ENCODE data around the gene TMEM170A. TPM values are rescaled to one million over a fixed set of nuclear protein-coding genes. Genes with fewer than 3 reads are reported as not detected.

TMEM170A gene
- total RNA-seq, 2 experiments from 2014 or later, result 25.7 to 29.4 TPM

DNA sequence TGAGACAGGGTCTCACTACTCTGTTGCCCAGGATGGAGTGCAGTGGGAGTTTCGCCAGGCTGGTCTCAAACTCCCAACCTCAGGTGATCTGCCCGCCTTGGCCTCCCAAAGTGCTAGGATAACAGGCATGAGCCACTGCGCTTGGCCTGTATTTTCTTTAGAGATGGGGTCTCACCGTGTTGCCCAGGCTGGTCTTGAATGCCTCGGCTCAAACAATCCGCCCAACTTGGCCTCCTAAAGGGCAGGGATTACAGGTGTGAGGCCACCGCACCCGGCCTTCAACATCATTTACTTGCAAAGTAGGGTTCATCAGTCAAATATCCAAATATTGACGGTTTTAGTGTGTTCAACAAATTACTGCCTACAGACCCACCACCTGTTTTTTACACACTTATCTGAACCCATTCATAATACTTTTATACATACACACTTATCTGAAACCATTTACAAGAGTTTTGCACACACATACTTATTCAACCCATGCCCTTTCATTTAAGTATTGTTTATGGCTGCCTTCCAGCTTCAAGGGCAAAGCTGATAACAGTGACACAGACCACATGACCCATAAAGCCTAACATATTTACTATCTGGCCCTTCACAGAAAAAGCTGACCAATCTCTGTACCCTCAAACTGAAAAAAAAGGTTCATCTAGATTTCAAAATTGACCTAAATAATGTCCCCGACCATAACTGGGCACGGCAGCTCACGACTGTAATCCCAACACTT, 11.9 kb downstream of the TMEM170A start:
- Histone ChIP-seq H3K4me3 (ENCODE audit: low read depth, low read length, poor library complexity, severe bottlenecking) (no peak overlapping the region), H3K9me3 (ENCODE audit: low read length) (no peaks in the 10 kb centered on the region), H2AFZ (ENCODE audit: low read length) (no peak overlapping the region), H3K4me1 (ENCODE audit: insufficient read depth, low read length, poor library complexity, severe bottlenecking) (no peaks in the 10 kb centered on the region), H3K9me2 (ENCODE audit: insufficient read depth, low read length) (no peaks in the 10 kb centered on the region), H3K27ac (ENCODE audit: low read depth, low read length, poor library complexity, severe bottlenecking) (no peak overlapping the region), H3K36me3 (ENCODE audit: insufficient read depth, low read length) (peaks cover 18% of the 10 kb centered on the region), H3K4me2 (ENCODE audit: low read length) (no peak overlapping the region), H4K20me1 (ENCODE audit: insufficient read depth, low read length) (no peaks in the 10 kb centered on the region), H3K79me2 (ENCODE audit: insufficient read depth, low read depth, low read length) (0 out of 2 replicates have a peak, but pooled peaks cover 8% of the 10 kb centered on the region)
- intact Hi-C loops (cut with micrococcal nuclease; ENCODE audit: unreplicated experiment), result no loop called here
- no peak for DNase-seq (ENCODE audit: low spot score)
- ChIA-PET POLR2A (no interaction called here), CTCF (ENCODE audit: unreplicated experiment) (no interaction called here)
- TF ChIP-seq CTCF (conservative IDR thresholded peaks at IDR 0.05; ENCODE audit: low read length), result no peak
- TF ChIP-seq EZH2phosphoT487 (IDR thresholded peaks at IDR 0.05; ENCODE audit: borderline replicate concordance, low read depth, low read length), result no peak
- no TSS peak for BruUV-seq (replicated peaks)

DNA sequence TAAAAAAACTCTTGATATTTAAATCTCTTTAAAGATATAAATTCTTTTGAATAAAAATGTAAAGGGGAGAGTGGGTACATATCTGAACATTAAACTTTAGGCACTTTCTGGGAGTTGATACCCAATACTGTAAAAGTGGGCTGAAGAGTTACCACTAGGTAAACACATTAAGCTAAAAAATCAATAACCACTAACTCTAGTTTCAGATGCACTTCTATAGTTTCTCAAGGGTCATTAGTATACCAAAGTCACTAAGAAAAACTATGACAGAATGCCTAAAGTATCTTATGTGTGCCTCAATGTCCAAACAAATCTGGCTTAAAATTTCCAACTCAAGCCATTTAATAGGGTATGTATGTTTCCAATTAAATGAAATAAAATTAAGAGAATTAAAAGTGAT, 18.1 kb downstream of the TMEM170A start:
- Histone ChIP-seq H3K27ac (ENCODE audit: low read depth, low read length, poor library complexity, severe bottlenecking) (no peak overlapping the region), H3K4me3 (ENCODE audit: low read depth, low read length, poor library complexity, severe bottlenecking) (no peak overlapping the region), H3K79me2 (ENCODE audit: insufficient read depth, low read depth, low read length) (no peaks in the 10 kb centered on the region), H3K4me2 (ENCODE audit: low read length) (no peak overlapping the region), H4K20me1 (ENCODE audit: insufficient read depth, low read length) (no peaks in the 10 kb centered on the region), H3K9me3 (ENCODE audit: low read length) (no peaks in the 10 kb centered on the region), H3K4me1 (ENCODE audit: insufficient read depth, low read length, poor library complexity, severe bottlenecking) (no peaks in the 10 kb centered on the region), H2AFZ (ENCODE audit: low read length) (no peak overlapping the region), H3K36me3 (ENCODE audit: insufficient read depth, low read length) (peaks cover 19% of the 10 kb centered on the region), H3K9me2 (ENCODE audit: insufficient read depth, low read length) (no peaks in the 10 kb centered on the region)
- CTCF ChIA-PET (ENCODE audit: unreplicated experiment), result no interaction called here
- no peak for DNase-seq (ENCODE audit: low spot score)
- TF ChIP-seq EZH2phosphoT487 (IDR thresholded peaks at IDR 0.05; ENCODE audit: borderline replicate concordance, low read depth, low read length), result no peak
- TF ChIP-seq CTCF (conservative IDR thresholded peaks at IDR 0.05; ENCODE audit: low read length), result no peak
- POLR2A ChIA-PET, result interaction anchor here (0.7 to 1.4 kb wide), 4 partner anchors 12 to 166 kb away, joined by 3 to 7 read pairs (median 3); partner anchors contain the start of gene CFDP1
- intact Hi-C loops (cut with micrococcal nuclease; ENCODE audit: unreplicated experiment), result no loop called here
- BruUV-seq (replicated peaks), result no TSS peak

- intact Hi-C loops (cut with micrococcal nuclease; ENCODE audit: unreplicated experiment), result no loop called here
- Histone ChIP-seq H3K36me3 (ENCODE audit: insufficient read depth, low read length) (peaks cover 10% of the 10 kb centered on the region; the same call in 1 of the 2 replicates), H3K9me3 (ENCODE audit: low read length) (no peaks in the 10 kb centered on the region), H3K4me2 (ENCODE audit: low read length) (no peak overlapping the region), H2AFZ (ENCODE audit: low read length) (no peak overlapping the region), H3K4me3 (ENCODE audit: low read depth, low read length, poor library complexity, severe bottlenecking) (no peak overlapping the region), H3K9me2 (ENCODE audit: insufficient read depth, low read length) (no peaks in the 10 kb centered on the region), H3K4me1 (ENCODE audit: insufficient read depth, low read length, poor library complexity, severe bottlenecking) (no peaks in the 10 kb centered on the region), H3K79me2 (ENCODE audit: insufficient read depth, low read depth, low read length) (no peaks in the 10 kb centered on the region), H4K20me1 (ENCODE audit: insufficient read depth, low read length) (no peaks in the 10 kb centered on the region), H3K27ac (ENCODE audit: low read depth, low read length, poor library complexity, severe bottlenecking) (no peak overlapping the region)
- no TSS peak for BruUV-seq (replicated peaks)
- POLR2A ChIA-PET, result interaction anchor here (0.5 to 1.6 kb wide), 5 partner anchors 9 to 66 kb away, joined by 3 to 6 read pairs (median 4); partner anchors contain the start of gene CFDP1
- no peak for TF ChIP-seq EZH2phosphoT487 (IDR thresholded peaks at IDR 0.05; ENCODE audit: borderline replicate concordance, low read depth, low read length)
- TF ChIP-seq CTCF (conservative IDR thresholded peaks at IDR 0.05; ENCODE audit: low read length), result no peak
- no peak for DNase-seq (ENCODE audit: low spot score)
- CTCF ChIA-PET (ENCODE audit: unreplicated experiment), result no interaction called here
These were observed 19.2 kb downstream of the TMEM170A start for GRCh38 chr16:75445298-75445697.
